Calu3 (cell line): ENCODE results near the gene ATP5F1A. TPM values are rescaled to one million over a fixed set of nuclear protein-coding genes. Genes with fewer than 3 reads are reported as not detected.

Experiments
- BruUV-seq: library from RNA; stranded (reverse); fragments of 400-500 nt; replicated peaks from 2 replicates; lab custom pipeline; 2021; lab: Mats Ljungman, UMichigan
- CTCF ChIA-PET: fragments of 300-600 bp; sonication (Branson Sonifier 250); formaldehyde crosslinking; loops from one replicate; lab custom pipeline; 2022; ENCODE audit warnings: antibody characterized with exemption; lab: Charles Lee
- DNase-seq: peaks from one replicate; pipeline ENCODE4 v3.0.0; 2022
- H3K27ac Mint-ChIP-seq: one replicate; pipeline ENCODE4 v1.8.0; 2022; ENCODE audit warnings: mixed read lengths; ENCODE audit not compliant: unreplicated experiment
- H3K27me3 Mint-ChIP-seq: one replicate; pipeline ENCODE4 v1.8.0; 2022; ENCODE audit warnings: mixed read lengths; ENCODE audit not compliant: unreplicated experiment
- H3K36me3 Mint-ChIP-seq: one replicate; pipeline ENCODE4 v1.8.0; 2022; ENCODE audit warnings: mild to moderate bottlenecking, moderate library complexity, mixed read lengths; ENCODE audit not compliant: insufficient read depth, unreplicated experiment
- H3K4me1 Mint-ChIP-seq: one replicate; pipeline ENCODE4 v1.8.0; 2022; ENCODE audit warnings: mild to moderate bottlenecking, low read depth, mixed read lengths; ENCODE audit not compliant: unreplicated experiment
- H3K4me3 Mint-ChIP-seq: one replicate; pipeline ENCODE4 v1.8.0; 2022; ENCODE audit warnings: mild to moderate bottlenecking, low read depth, moderate library complexity, mixed read lengths; ENCODE audit not compliant: unreplicated experiment
- H3K9me3 Mint-ChIP-seq: one replicate; pipeline ENCODE4 v1.8.0; 2022; ENCODE audit warnings: low read depth, mixed read lengths; ENCODE audit not compliant: unreplicated experiment
- CTCF ChIP-seq: fragments of 200-600 bp; IDR thresholded peaks from one replicate; pipeline ENCODE4 v1.8.0; 2022; ENCODE audit warnings: antibody characterized with exemption; ENCODE audit not compliant: unreplicated experiment
- intact Hi-C: fragments of 100-400 bp; cut with micrococcal nuclease; formaldehyde crosslinking; loops from one replicate; pipeline ENCODE4 v1.10.0; 2022; ENCODE audit not compliant: unreplicated experiment
- total RNA-seq: library from RNA; stranded (reverse); gene quantifications from 2 replicates; pipeline ENCODE4 v1.2.3, GENCODE V29; 2022

The ATP5F1A gene
- total RNA-seq, 1 experiment from 2014 or later, result 358 TPM

DNA sequence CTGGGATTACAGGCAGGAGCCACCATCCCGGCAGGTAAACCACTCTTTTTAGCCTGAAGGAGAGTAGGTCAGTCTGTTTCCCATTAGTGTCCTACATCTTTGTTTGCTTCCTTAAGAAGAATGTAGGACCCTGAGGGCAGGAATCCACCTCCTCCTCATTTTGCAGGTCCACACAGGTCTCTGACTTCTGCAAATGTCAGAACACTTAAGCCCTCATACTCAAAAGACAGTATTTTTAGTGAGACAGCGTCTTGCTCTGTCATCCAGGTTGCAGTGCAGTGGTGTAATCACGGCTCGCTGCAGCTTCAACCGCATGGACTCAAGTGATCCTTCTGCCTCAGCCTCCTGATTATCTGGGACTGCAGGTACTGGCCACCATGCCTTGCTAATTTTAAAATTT is 35.3 kb downstream of the ATP5F1A start:
- Mint-ChIP-seq H3K27ac (no peak overlapping the region), H3K36me3 (no peaks in the 10 kb centered on the region), H3K9me3 (no peaks in the 10 kb centered on the region), H3K4me3 (no peak overlapping the region), H3K27me3 (no peaks in the 10 kb centered on the region), H3K4me1 (no peaks in the 10 kb centered on the region)
- intact Hi-C loops, result no loop called here
- no peak for DNase-seq
- TF ChIP-seq CTCF, result no peak
- no TSS peak for BruUV-seq
- CTCF ChIA-PET, result interaction anchor here (0.5 kb wide), 1 partner anchor 291 kb away, joined by 3 read pairs; no protein-coding TSS in a partner anchor

GRCh38 chr18:46061796-46062195 is 36.3 kb downstream of the ATP5F1A start:
- intact Hi-C loops, result no loop called here

GRCh38 chr18:46061387-46061786 is 36.7 kb downstream of the ATP5F1A start:
- no TSS peak for BruUV-seq
- Mint-ChIP-seq H3K4me3 (no peak overlapping the region), H3K36me3 (no peaks in the 10 kb centered on the region), H3K9me3 (no peaks in the 10 kb centered on the region), H3K27ac (no peak overlapping the region), H3K4me1 (no peaks in the 10 kb centered on the region), H3K27me3 (no peaks in the 10 kb centered on the region)
- intact Hi-C loops, result no loop called here
- CTCF ChIA-PET, result interaction anchor here (0.6 kb wide), 1 partner anchor 93 kb away, joined by 4 read pairs; no protein-coding TSS in a partner anchor
- DNase-seq, result no peak
- TF ChIP-seq CTCF, result no peak

More at GRCh38 chr18:46061796-46062195, 36.3 kb downstream of the ATP5F1A start:
- no peak for DNase-seq
- CTCF ChIA-PET, result no interaction called here
- TF ChIP-seq CTCF, result no peak
- H3K9me3 Mint-ChIP-seq, result no peaks in the 10 kb centered on the region
- no peaks in the 10 kb centered on the region for H3K36me3 Mint-ChIP-seq
- H3K27ac Mint-ChIP-seq, result no peak overlapping the region
- H3K27me3 Mint-ChIP-seq, result no peaks in the 10 kb centered on the region
- H3K4me1 Mint-ChIP-seq, result no peaks in the 10 kb centered on the region
- no TSS peak for BruUV-seq
- no peak overlapping the region for H3K4me3 Mint-ChIP-seq

GRCh38 chr18:46060359-46060841 is 37.7 kb downstream of the ATP5F1A start:
- DNase-seq, result no peak
- no peak for TF ChIP-seq CTCF
- no peaks in the 10 kb centered on the region for H3K4me1 Mint-ChIP-seq
- CTCF ChIA-PET, result no interaction called here
- BruUV-seq, result no TSS peak
- no peaks in the 10 kb centered on the region for H3K9me3 Mint-ChIP-seq
- no peaks in the 10 kb centered on the region for H3K36me3 Mint-ChIP-seq
- no peaks in the 10 kb centered on the region for H3K27me3 Mint-ChIP-seq
- no peak overlapping the region for H3K4me3 Mint-ChIP-seq
- no peak overlapping the region for H3K27ac Mint-ChIP-seq
- intact Hi-C loops, result no loop called here
